Measurements from ENCODE around the gene OR10D3.

OR10D3 gene, protein sequence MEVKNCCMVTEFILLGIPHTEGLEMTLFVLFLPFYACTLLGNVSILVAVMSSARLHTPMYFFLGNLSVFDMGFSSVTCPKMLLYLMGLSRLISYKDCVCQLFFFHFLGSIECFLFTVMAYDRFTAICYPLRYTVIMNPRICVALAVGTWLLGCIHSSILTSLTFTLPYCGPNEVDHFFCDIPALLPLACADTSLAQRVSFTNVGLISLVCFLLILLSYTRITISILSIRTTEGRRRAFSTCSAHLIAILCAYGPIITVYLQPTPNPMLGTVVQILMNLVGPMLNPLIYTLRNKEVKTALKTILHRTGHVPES

GRCh38 chr11:124183068-124183467, at the start of gene OR10D3:
OR10D3 (plus strand) TSS chr11:124183345; CDS start chr11:124185270, 1,925 bp downstream.
- H3K4me3 ChIP-seq (ENCODE audit: control insufficient read depth, low read depth, low read length), result no peak within 1 kb of the TSS
- TF ChIP-seq CTCF (conservative IDR thresholded peaks at IDR 0.05; ENCODE audit: control insufficient read depth, insufficient read depth, low read depth, low read length), result no peak
- no peak for DNase-seq (ENCODE audit: low read depth)

DNA sequence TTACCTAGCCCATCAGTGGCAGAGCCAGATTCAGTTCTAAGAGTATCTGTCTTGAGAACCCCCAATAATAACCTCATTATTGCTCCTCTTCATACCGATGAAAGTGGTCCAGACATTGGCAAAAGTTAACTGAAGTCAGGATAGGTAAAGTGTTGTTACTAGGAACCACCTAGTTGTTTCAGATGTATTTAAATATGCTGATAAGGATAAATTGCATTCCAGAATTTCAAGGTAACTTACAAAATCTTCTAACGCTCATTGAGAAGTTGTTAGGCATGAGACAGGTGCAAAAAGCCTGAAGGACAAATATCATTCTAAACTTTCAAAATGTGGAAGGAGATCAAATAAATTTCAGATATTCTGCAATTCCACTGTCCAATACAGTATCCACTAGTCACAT, 40.1 kb upstream of the OR10D3 start:
- TF ChIP-seq CTCF (conservative IDR thresholded peaks at IDR 0.05; ENCODE audit: control insufficient read depth, insufficient read depth, low read depth, low read length), result no peak
- no peak for DNase-seq (ENCODE audit: low read depth)
- H3K4me3 ChIP-seq (ENCODE audit: control insufficient read depth, low read depth, low read length), result no peak overlapping the region

- TF ChIP-seq CTCF (conservative IDR thresholded peaks at IDR 0.05; ENCODE audit: control insufficient read depth, insufficient read depth, low read depth, low read length), result no peak
- no peak for DNase-seq (ENCODE audit: low read depth)
- no peak overlapping the region for H3K4me3 ChIP-seq (ENCODE audit: control insufficient read depth, low read depth, low read length)
Observed at GRCh38 chr11:124147951-124148350, 35.2 kb upstream of the OR10D3 start.

DNA sequence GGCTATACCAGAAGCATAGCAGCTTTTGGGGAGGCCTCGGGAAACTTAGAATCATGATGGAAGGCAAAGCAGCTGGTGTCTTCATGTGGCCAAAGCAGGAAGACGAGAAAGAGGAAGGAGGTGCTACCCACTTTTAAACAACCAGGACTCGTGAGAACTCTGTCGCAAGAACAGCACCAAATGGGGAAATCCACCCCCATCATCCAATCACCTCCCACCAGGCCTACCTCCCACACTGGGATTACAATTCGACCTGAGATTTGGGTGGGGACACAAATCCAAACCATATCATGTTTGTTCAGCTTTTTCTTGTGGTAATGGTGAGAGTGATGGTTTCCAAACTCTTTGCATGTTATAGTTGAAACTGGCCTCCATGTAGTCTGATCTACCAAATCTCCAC, 32.5 kb upstream of the OR10D3 start:
- no peak for TF ChIP-seq CTCF (conservative IDR thresholded peaks at IDR 0.05; ENCODE audit: control insufficient read depth, insufficient read depth, low read depth, low read length)
- DNase-seq (ENCODE audit: low read depth), result no peak
- no peak overlapping the region for H3K4me3 ChIP-seq (ENCODE audit: control insufficient read depth, low read depth, low read length)

DNA sequence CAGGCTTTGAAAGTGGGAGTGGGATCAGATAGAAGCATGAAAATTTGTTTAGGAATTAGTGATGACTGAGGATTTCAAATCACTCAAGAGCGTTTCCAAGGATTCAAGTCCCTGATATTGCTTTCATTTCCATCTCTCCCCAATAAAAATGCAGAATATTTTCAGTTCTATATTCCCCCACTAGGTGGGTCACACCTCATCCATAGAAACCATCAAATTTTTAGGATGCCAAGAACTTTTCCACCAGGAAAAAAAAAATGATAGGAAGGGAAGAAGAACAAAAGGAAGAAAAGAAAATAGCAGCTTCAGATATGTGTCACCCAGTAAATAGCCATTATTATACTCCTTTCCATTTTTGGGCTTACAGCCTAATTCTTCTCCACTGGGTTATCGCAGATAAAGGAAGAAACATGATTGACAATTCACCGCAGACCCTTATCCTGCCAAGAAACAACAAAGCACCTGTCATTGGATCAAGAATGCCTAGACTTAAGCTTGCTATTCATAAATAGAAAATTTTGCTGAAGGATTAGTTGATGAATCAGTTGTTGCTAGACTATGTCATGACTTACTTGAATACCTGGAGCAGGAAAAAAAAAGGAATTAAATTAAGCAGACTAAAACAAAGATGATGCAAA, 30.3 kb upstream of the OR10D3 start:
- no peak for DNase-seq (ENCODE audit: low read depth)
- no peak overlapping the region for H3K4me3 ChIP-seq (ENCODE audit: control insufficient read depth, low read depth, low read length)
- no peak for TF ChIP-seq CTCF (conservative IDR thresholded peaks at IDR 0.05; ENCODE audit: control insufficient read depth, insufficient read depth, low read depth, low read length)

- TF ChIP-seq CTCF (conservative IDR thresholded peaks at IDR 0.05; ENCODE audit: control insufficient read depth, insufficient read depth, low read depth, low read length), result no peak
- DNase-seq (ENCODE audit: low read depth), result no peak
Observed at GRCh38 chr11:124153821-124154220, 29.3 kb upstream of the OR10D3 start.

More at GRCh38 chr11:124153821-124154220, 29.3 kb upstream of the OR10D3 start:
- H3K4me3 ChIP-seq (ENCODE audit: control insufficient read depth, low read depth, low read length), result no peak overlapping the region

All from fibroblast of mammary gland (primary cell).